Uterus (tissue), 2 donors: ENCODE measurements around the gene STK39.

Experiments used
- CTCF ChIP-seq, 4 experiments: fragments of 200-600 bp in 2 of 4; fragments of 450-650 bp in 2 of 4; sonication (generic) in 2 of 4; IDR thresholded peaks; one replicate each; pipeline ENCODE4 v1.5.1; 2016 to 2019; ENCODE audit warnings: antibody characterized with exemption in 4 of 4, mild to moderate bottlenecking in 2 of 4, moderate library complexity in 1 of 4
- POLR2A ChIP-seq, 2 donors: fragments of 450-650 bp; IDR thresholded peaks; one replicate each; pipeline ENCODE4 v1.6.1; 2016; ENCODE audit warnings: antibody characterized with exemption in 2 of 2, mild to moderate bottlenecking in 1 of 2, moderate library complexity in 1 of 2

- TF ChIP-seq CTCF (IDR thresholded peaks at IDR 0.05) (no peak), POLR2A (IDR thresholded peaks at IDR 0.05) (no peak)
Observed at GRCh38 chr2:167942366-167943081, 304.9 kb downstream of the STK39 start.
